Measurements from ENCODE around the gene CACNB2.
"Not testable (repeated sequence)": the region's sequence is repeated elsewhere in the genome, so short reads cannot be mapped to it uniquely, and the experiment has no call there.

Gene CACNB2

DNA sequence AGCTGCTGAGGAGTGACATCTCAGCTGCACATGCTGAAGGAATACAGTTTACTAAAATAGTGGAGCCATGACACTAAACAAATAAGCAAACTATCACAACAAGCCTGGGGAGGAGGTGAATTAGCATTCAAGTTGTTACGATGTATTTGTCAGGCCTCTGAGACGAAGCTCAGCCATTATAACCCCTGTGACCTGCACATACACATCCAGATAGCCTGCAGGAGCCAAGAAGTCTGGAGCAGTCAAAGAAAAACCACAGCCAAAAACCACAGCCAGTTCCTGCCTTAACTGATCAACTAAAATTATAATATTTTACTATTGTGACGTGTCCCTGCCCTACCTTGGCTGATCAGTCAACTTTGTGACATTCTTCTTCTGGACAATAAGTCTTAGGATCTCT is 442.6 kb downstream of the CACNB2 start:
- DNase-seq = no peak

DNA sequence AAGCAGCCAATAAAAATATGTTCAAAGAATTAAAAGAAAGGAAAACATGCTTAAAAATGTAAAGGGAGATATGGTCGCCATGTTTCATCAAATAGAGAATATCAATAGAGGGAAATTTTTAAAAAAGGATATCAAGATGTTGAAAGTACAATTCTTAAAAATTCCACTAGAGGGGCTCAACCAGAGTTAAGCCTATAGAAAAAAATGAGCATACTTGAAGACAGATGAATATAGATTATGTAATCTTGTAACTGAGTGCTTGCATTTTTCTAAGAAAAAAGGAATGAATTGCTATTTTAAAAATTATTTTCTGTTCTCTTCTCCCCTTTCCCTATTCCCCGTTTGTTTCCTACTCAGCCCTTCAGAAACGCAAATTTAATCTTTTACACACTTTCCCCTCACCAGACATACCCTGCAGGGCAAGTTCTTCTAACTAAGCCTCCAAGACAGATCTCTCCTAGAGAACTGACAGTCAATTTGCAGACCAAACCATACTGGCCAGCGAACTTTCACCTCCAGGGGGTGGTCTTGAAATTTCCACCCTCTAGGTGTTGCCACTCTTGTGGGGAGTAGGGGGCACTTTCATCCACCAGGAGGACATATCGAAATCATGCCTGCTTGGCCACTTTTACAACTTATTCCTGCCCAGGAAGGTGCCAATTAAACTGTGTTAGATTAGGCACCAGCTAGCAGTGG is 443.5 kb downstream of the CACNB2 start:
- DNase-seq = no peak

DNA sequence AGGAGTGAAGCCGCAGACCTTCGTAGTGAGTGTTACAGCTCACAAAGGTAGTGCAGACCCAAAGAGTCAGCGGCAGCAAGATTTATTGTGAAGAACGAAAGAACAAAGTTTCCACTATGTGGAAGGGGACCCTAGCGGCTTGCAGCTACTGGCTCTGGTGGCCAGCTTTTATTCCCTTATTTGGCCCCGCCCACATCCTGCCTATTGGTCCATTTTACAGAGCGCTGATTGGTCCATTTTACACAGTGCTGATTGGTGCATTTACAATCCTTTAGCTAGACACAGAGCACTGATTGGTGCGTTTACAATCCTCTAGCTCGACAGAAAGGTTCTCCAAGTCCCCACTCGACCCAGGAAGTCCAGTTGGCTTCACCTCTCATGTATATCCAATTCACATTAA is 446.4 kb downstream of the CACNB2 start:
- DNase-seq = not testable (repeated sequence)

DNA sequence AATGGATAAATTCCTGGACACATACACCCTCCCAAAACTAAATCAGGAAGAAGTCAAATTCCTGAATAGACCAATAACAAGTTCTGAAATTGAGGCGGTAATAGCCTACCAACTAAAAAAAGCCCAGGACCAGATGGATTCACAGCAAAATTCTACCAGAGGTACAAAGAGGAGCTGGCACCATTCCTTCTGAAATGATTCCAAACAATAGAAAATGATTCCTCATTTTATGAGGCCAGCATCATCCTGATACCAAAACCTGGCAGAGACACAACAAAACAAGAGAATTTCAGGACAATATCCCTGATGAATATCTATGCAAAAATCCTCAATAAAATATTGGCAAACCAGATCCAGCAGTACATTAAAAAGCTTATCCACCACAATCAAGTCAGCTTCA is 450.9 kb downstream of the CACNB2 start:
- DNase-seq = not testable (repeated sequence)
